ENCODE measurements around the gene KIAA0513. TPM values are rescaled to one million over a fixed set of nuclear protein-coding genes. Genes with fewer than 3 reads are reported as not detected.

The KIAA0513 gene
- total RNA-seq, 2 experiments from 2014 or later = 9.7 to 9.8 TPM

DNA sequence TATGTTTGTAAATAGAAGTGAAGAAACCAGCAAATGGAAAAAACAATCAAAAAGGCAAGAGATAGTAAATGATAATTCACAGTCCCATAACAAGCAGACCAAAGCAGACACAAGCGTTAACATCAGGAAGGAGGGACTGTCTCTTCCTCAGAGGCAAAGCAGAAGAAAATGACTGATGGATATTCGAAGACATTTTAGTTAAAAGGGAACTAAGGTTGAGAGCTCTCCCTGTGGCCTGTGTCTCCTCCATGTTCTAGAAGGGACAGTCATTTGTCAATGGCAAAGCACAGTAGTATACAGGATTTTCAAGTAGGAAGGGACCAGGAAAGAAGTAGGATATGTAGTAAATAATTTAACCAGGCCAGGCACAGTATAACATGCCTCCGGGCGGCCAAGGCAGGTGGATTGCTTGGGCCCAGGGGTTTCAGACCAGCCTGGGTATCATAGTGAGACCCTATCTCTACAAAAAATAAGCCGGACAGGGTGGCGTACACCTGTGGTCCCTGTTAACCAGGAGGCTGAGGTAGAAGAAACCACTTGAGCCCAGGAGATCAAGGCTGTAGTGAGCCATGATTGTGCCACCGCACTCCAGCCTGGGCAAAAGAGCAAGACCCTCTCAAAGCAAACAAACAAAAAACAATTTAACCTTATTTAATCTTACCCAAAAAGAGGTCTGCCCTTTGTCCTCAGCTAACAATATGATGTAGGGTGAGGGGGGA lies 19.9 kb upstream of the KIAA0513 start:
- no peak overlapping the region for H3K27ac Mint-ChIP-seq
- H3K4me1 Mint-ChIP-seq (ENCODE audit: low read depth) = peaks cover 62% of the 10 kb centered on the region

GRCh38 chr16:85008271-85008670 lies 19.3 kb upstream of the KIAA0513 start:
- Mint-ChIP-seq H3K4me1 (ENCODE audit: low read depth) (peaks cover 55% of the 10 kb centered on the region), H3K9me3 (no peaks in the 10 kb centered on the region), H3K36me3 (ENCODE audit: low read depth) (peaks cover 7% of the 10 kb centered on the region), H3K27ac (no peak overlapping the region), H3K27me3 (ENCODE audit: low read depth) (no peaks in the 10 kb centered on the region), H3K4me3 (no peak overlapping the region)
- CTCF ChIA-PET = interaction anchor here (1.5 kb wide), 1 partner anchor 9 kb away, joined by 4 read pairs; no protein-coding TSS in a partner anchor
- DNase-seq = no peak
- intact Hi-C loops (cut with micrococcal nuclease) = no loop called here

More for the DNA sequence above, 19.9 kb upstream of the KIAA0513 start:
- intact Hi-C loops (cut with micrococcal nuclease) = no loop called here
- no peak for DNase-seq
- Mint-ChIP-seq H3K9me3 (no peaks in the 10 kb centered on the region), H3K27me3 (ENCODE audit: low read depth) (no peaks in the 10 kb centered on the region), H3K36me3 (ENCODE audit: low read depth) (peaks cover 7% of the 10 kb centered on the region), H3K4me3 (no peak overlapping the region)
- CTCF ChIA-PET = no interaction called here

GRCh38 chr16:85010446-85010930 lies 17.1 kb upstream of the KIAA0513 start:
- Mint-ChIP-seq H3K4me1 (ENCODE audit: low read depth) (peaks cover 36% of the 10 kb centered on the region), H3K36me3 (ENCODE audit: low read depth) (peaks cover 7% of the 10 kb centered on the region), H3K27me3 (ENCODE audit: low read depth) (no peaks in the 10 kb centered on the region), H3K9me3 (no peaks in the 10 kb centered on the region), H3K27ac (peak overlapping the region; percentile 90), H3K4me3 (peak overlapping the region; percentile 80)
- no peak for DNase-seq
- intact Hi-C loops (cut with micrococcal nuclease) = loop anchor here (5.0 kb wide), 1 partner anchor 503 kb away; no protein-coding TSS in a partner anchor
- CTCF ChIA-PET = interaction anchor here (0.7 to 2.7 kb wide), 5 partner anchors 73 to 258 kb away, joined by 3 to 16 read pairs (median 3); no protein-coding TSS in a partner anchor

DNA sequence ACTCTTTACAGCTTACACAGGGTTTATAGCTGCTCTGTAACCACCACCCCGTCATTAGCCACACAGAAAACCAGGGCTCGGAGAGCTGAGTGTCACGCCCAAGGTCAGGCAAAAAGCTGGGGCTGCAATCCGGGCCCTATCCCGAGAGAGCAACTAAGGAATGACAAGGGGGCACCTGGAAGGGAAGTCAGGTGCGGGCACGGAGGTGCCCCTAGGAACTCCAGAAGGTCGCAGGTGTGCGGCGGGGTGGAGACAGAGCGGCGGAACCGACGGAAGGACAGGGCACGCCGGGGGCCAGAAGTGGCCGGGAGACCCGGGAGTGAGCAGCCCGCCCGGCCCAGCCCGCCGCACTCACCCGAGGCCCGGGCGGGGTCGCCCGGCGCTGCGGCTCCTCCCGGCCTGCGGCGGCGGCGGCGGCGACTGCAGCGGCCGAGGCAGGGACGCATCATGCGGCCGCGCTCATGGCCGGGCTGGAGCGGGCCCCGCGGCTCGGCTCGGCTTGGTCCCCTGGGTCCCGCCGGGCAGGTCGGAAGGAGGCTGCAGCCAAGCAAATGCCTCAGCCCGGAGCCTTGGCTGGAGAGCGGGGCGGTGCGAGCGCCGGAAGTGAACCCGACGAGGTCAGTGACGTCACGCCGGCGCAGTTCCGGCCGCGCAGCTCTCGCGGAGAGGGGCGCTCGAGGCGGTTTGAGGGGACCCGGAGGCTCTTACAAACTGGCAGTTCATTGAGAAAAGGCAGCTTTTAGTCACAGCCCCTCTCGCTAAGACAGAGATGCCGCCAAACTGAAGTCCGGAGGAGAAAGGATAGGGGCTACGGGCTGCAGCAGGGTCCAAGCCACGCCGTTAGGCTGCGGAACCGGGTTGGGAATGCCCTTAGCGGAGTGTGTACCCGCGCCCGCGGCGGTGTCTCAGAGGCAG lies 16.4 kb upstream of the KIAA0513 start, which contains the start of gene ZDHHC7:
Gene ZDHHC7 (minus strand): TSS at position 605 of the 915 bp plus-strand sequence. CDS start 20,917 bp downstream, outside the sequence.
- no peaks in the 10 kb centered on the region for H3K27me3 Mint-ChIP-seq (ENCODE audit: low read depth)
- peak; percentile 87 for DNase-seq
- H3K4me3 Mint-ChIP-seq = peak within 1 kb of the TSS; percentile 98
- no peaks in the 10 kb centered on the region for H3K9me3 Mint-ChIP-seq
- peak within 1 kb of the TSS; percentile 98 for H3K27ac Mint-ChIP-seq
- H3K36me3 Mint-ChIP-seq (ENCODE audit: low read depth) = peaks cover 7% of the 10 kb centered on the region
- intact Hi-C loops (cut with micrococcal nuclease) = loop anchor here (1.0 to 5.0 kb wide), 4 partner anchors 18 to 504 kb away; no protein-coding TSS in a partner anchor
- CTCF ChIA-PET = interaction anchor here (0.6 to 2.7 kb wide), 9 partner anchors 17 to 258 kb away, joined by 3 to 16 read pairs (median 3); partner anchors contain the start of gene KIAA0513
- H3K4me1 Mint-ChIP-seq (ENCODE audit: low read depth) = peaks cover 31% of the 10 kb centered on the region

GRCh38 chr16:85011846-85012284 lies 15.7 kb upstream of the KIAA0513 start:
- Mint-ChIP-seq H3K27me3 (ENCODE audit: low read depth) (no peaks in the 10 kb centered on the region), H3K36me3 (ENCODE audit: low read depth) (peaks cover 4% of the 10 kb centered on the region), H3K4me1 (ENCODE audit: low read depth) (peaks cover 33% of the 10 kb centered on the region), H3K27ac (peak overlapping the region; percentile 98), H3K9me3 (no peaks in the 10 kb centered on the region), H3K4me3 (peak overlapping the region; percentile 98)
- intact Hi-C loops (cut with micrococcal nuclease) = loop anchor here (1.0 to 5.0 kb wide), 4 partner anchors 17 to 505 kb away; no protein-coding TSS in a partner anchor
- CTCF ChIA-PET = interaction anchor here (0.7 to 2.7 kb wide), 5 partner anchors 16 to 122 kb away, joined by 3 to 16 read pairs (median 3); partner anchors contain the start of gene KIAA0513
- DNase-seq = no peak

DNA sequence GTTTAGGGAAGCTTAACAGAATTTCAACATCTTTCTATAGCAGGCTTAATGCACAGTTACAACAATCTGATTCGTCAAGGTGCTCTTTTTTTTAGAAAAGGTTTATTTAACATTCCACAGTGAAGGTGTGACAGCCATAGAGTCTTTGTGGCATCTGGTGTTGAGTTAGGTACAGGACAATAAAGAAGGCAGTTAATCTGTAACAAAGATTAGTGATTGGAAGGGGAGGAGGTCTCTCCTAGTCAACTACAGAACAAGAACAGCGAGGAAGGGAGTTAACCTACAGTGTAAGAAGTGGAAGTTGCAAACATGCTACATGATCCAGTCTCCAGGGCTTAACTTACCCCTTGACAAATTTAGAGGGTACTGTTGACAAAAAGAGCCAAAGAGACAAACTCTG lies 13.3 kb upstream of the KIAA0513 start:
- intact Hi-C loops (cut with micrococcal nuclease) = loop anchor here (5.0 kb wide), 1 partner anchor 507 kb away; no protein-coding TSS in a partner anchor
- Mint-ChIP-seq H3K27me3 (ENCODE audit: low read depth) (no peaks in the 10 kb centered on the region), H3K36me3 (ENCODE audit: low read depth) (peaks cover 4% of the 10 kb centered on the region), H3K4me1 (ENCODE audit: low read depth) (peaks cover 22% of the 10 kb centered on the region), H3K4me3 (no peak overlapping the region), H3K9me3 (no peaks in the 10 kb centered on the region), H3K27ac (no peak overlapping the region)
- no peak for DNase-seq
- CTCF ChIA-PET = no interaction called here

GRCh38 chr16:85015481-85016187 lies 12.0 kb upstream of the KIAA0513 start:
- CTCF ChIA-PET = interaction anchor here (1.9 to 2.6 kb wide), 2 partner anchors 11 to 71 kb away, joined by 6 to 7 read pairs; no protein-coding TSS in a partner anchor
- H3K9me3 Mint-ChIP-seq = no peaks in the 10 kb centered on the region
- intact Hi-C loops (cut with micrococcal nuclease) = no loop called here
- no peaks in the 10 kb centered on the region for H3K27me3 Mint-ChIP-seq (ENCODE audit: low read depth)
- no peak overlapping the region for H3K27ac Mint-ChIP-seq
- H3K4me3 Mint-ChIP-seq = no peak overlapping the region
- peaks cover 11% of the 10 kb centered on the region for H3K4me1 Mint-ChIP-seq (ENCODE audit: low read depth)
- peaks cover 4% of the 10 kb centered on the region for H3K36me3 Mint-ChIP-seq (ENCODE audit: low read depth)
- no peak for DNase-seq

DNA sequence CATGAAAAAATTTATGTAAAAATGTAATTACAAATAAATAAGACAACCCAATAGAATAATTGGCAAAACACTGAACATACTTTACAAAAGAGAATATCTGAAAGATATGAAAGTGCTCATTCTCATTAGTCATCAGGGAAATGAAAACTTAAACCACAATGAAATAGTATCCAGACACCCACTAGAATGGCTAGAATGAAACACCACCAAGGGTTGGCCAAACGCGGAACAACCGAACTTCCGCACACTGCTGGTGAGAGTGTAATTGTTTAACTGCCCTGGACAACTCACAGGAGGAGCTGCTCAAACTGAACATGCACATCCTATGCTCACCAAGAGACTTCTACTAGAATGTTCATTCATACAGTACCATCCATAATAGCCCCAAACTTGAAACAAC lies 10.4 kb upstream of the KIAA0513 start:
- Mint-ChIP-seq H3K27ac (no peak overlapping the region), H3K4me1 (ENCODE audit: low read depth) (peaks cover 9% of the 10 kb centered on the region), H3K4me3 (no peak overlapping the region), H3K36me3 (ENCODE audit: low read depth) (no peaks in the 10 kb centered on the region), H3K9me3 (no peaks in the 10 kb centered on the region), H3K27me3 (ENCODE audit: low read depth) (no peaks in the 10 kb centered on the region)
- CTCF ChIA-PET = interaction anchor here (2.6 kb wide), 1 partner anchor 70 kb away, joined by 7 read pairs; no protein-coding TSS in a partner anchor
- intact Hi-C loops (cut with micrococcal nuclease) = no loop called here
- peak; percentile 24 for DNase-seq

DNA sequence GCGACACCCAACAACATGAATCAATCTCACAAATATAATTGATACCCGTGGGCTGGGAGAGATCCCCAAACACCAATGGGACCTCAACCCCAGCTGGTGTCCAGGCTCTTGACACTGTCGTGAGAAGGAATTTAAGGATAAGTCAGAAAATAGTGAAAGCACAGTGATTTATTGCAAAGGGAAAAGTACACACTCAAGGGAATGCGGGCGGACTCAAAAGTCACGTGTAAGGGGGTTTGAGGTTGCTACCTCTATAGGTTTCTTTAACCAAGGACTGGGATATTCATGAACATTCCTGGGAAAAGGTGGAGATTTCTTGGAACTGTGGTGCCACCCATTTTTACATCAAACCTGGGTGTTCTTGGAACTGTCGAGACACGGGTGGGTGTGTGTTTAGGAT lies 10.0 kb upstream of the KIAA0513 start:
- CTCF ChIA-PET = no interaction called here
- Mint-ChIP-seq H3K4me1 (ENCODE audit: low read depth) (peaks cover 9% of the 10 kb centered on the region), H3K27me3 (ENCODE audit: low read depth) (no peaks in the 10 kb centered on the region), H3K9me3 (no peaks in the 10 kb centered on the region), H3K36me3 (ENCODE audit: low read depth) (no peaks in the 10 kb centered on the region), H3K27ac (no peak overlapping the region), H3K4me3 (no peak overlapping the region)
- intact Hi-C loops (cut with micrococcal nuclease) = no loop called here
- no peak for DNase-seq

GRCh38 chr16:85018529-85019236 lies 8.9 kb upstream of the KIAA0513 start:
- Mint-ChIP-seq H3K36me3 (ENCODE audit: low read depth) (no peaks in the 10 kb centered on the region), H3K4me1 (ENCODE audit: low read depth) (peaks cover 9% of the 10 kb centered on the region), H3K9me3 (no peaks in the 10 kb centered on the region), H3K27ac (no peak overlapping the region), H3K4me3 (no peak overlapping the region), H3K27me3 (ENCODE audit: low read depth) (no peaks in the 10 kb centered on the region)
- intact Hi-C loops (cut with micrococcal nuclease) = no loop called here
- CTCF ChIA-PET = no interaction called here
- no peak for DNase-seq

DNA sequence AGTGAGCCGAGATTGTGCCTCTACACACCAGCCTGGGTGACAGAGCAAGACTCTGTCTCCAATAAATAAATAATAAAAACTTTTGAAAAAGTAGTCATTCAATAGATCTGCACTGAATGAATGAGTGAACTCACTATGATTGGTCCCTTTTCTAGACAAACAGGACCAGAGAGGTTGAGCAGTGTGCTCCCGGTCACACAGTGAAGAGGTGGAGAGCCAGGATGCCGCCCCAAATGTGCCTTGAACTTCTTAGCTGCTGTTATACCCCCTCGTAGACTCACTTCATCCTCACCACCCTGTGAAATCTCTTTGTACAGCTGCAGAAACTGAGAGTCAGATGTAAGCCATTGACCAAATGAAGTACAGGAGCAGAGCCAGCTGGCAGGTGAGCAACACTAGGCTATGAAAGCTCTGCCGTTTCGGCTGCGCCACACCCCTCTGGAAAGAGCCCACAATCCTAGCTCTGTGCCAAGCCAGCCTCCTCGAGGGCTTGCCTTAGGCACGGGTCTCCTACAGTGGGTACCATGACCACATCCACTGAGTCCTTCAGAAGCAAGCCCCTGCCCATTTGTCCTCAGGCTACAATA lies 7.8 kb upstream of the KIAA0513 start:
- Mint-ChIP-seq H3K9me3 (no peaks in the 10 kb centered on the region), H3K4me1 (ENCODE audit: low read depth) (peaks cover 9% of the 10 kb centered on the region), H3K27ac (no peak overlapping the region), H3K4me3 (no peak overlapping the region), H3K36me3 (ENCODE audit: low read depth) (no peaks in the 10 kb centered on the region), H3K27me3 (ENCODE audit: low read depth) (no peaks in the 10 kb centered on the region)
- CTCF ChIA-PET = no interaction called here
- DNase-seq = no peak
- intact Hi-C loops (cut with micrococcal nuclease) = loop anchor here (10.0 kb wide), 1 partner anchor 865 kb away; no protein-coding TSS in a partner anchor
